GM19328 (cell line): ENCODE measurements around the gene NELL2.
"Not testable (repeated sequence)": the region's sequence is repeated elsewhere in the genome, so short reads cannot be mapped to it uniquely, and the experiment has no call there.

Experiments used
- ATAC-seq: cut with Tn5 transposase; IDR thresholded peaks from one replicate; pipeline ENCODE4 v1.9.1; 2021; ENCODE audit warnings: mild to moderate bottlenecking, moderate library complexity; ENCODE audit not compliant: unreplicated experiment

Gene NELL2

DNA sequence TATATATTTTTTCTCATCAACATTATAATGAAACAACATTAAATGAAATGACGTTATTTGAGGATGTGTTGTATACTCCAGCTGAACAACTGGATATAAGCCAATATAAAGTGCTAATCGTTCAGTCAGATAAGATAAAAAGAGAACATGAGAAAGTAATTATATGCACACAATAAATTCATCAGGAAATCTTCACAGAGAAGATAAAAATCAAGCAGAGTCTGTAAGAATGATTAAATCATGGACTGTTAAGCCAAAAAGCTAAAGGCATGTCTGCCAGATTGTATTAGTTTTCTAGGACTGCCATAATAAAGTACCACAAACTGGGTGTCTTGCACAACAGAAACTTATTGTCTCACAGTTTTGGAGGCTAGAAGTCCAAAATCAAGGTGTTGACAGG, 178.6 kb downstream of the NELL2 start:
- ATAC-seq, result no peak

DNA sequence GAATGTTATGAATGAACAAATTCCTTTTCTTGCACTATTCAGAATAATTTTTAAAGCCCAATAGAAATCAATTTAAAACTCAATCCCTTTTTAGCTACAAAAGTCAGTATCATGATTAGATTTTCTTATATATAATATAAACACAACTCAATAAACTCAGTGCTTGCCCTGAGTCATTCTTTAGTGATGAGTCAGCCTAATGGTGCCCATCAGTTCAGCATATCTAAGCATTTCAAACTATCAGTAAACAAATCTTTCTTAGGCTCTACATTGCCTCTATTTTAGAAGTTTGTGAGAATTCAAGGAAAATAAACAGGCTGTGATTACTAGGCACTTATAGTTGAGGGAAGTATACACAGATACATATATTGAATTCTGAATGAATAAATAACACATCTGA, 179.6 kb downstream of the NELL2 start:
- no peak for ATAC-seq

DNA sequence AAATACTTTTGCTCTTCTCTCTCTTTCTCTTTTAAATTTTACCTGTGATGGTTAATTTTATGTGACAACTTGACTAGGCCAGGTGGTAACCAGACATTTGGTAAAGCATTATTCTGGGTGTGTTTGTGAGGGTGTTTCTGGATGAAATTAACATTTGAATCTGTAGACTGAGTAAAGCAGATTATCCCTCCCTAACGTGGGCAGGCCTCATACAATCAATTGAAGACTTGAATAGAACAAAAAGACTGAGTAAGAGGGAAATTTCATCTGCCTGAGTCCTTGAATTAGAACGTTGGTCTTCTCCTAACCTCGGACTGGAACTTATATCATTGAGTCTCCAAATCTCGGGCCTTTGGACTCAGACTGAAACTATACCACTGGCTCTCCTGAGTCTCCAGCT, 182.1 kb downstream of the NELL2 start:
- no peak for ATAC-seq

DNA sequence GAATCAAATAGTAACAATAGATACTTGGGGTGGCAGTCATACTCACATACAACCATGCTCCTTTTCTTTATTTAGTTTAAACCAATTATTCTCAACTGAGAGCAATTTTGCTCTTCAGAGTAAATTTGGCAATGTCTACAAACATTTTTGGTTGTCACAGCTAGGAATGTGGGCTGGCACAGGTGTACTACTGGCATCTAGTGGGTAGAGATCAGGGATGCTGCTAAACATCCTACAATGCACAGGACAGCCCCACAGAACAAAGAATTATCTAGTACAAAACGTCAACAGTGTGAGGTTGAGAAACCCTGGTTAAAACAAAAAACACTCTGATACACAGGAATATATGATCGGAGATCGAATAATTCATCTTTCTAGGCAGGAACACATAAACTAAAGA, 186.5 kb downstream of the NELL2 start:
- ATAC-seq, result no peak

DNA sequence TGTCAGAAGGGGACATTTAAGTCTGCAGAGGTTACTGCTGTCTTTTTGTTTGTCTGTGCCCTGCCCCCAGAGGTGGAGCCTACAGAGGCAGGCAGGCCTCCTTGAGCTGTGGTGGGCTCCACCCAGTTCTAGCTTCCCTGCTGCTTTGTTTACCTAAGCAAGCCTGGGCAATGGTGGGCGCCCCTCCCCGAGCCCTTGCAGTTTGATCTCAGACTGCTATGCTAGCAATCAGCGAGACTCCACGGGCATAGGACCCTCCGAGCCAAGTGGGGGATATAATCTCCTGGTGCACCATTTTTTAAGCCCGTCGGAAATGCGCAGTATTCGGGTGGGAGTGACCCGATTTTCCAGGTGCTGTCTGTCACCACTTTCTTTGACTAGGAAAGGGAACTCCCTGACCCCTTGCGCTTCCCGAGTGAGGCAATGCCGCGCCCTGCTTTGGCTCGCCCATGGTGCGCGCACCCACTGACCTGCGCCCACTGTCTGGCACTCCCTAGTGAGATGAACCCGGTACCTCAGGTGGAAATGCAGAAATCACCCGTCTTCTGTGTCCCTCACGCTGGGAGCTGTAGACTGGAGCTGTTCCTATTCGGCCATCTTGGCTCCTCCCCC, 189.2 kb downstream of the NELL2 start:
- ATAC-seq, result not testable (repeated sequence)

DNA sequence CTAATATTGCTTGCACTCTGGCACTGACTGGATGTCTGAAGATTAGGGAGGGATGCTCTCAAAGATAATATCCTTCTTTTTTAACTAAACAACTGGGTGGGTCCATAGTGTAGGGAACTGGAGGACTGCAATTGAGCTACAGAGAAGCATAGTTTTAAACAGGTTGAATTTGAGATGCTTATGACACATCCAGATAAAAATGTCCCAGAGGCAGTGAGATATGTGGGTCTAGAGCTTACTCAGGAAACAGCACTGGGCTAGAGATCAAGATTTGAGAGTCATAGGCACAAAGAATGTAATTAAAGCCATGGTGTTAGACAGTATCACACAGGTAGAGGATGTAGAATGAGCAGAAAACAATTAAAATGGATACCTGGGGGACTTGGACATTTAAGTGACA, 198.4 kb downstream of the NELL2 start:
- no peak for ATAC-seq

DNA sequence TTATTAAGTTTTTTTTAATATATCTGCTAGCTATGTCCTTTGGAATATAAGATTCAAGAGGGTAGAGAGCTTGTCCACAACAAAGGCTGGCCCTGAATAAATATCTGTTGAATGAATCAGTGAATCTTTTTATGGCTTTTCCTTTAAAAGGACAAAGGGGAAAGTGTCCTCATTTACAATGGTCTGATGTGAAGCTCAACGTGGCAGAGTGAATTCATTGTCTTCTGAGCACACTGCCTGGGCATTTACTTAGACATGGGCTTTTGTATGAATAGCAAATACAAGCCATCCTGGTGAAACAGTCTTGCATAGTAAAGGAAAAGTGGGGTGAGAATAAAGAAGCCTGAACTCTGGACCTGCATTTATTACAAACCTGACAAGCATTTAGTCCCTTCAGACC, 201.2 kb downstream of the NELL2 start:
- no peak for ATAC-seq

DNA sequence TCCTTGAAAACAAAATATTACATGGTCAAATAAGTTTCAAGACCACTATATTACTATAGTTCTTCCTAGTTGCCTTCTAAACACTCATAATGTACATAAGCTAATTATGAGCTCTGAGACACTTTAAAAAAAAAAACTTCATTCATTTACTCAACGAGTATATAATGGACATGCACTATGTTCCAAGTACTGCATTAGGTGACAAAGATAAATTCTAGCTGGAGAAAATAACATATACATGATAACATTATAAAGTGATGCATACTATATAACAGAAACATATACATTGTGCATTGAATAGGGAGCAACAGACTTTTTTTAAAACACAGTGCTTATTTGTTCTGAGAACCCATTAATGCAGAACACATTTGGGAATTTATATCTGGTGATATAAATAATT, 202.3 kb downstream of the NELL2 start:
- no peak for ATAC-seq

DNA sequence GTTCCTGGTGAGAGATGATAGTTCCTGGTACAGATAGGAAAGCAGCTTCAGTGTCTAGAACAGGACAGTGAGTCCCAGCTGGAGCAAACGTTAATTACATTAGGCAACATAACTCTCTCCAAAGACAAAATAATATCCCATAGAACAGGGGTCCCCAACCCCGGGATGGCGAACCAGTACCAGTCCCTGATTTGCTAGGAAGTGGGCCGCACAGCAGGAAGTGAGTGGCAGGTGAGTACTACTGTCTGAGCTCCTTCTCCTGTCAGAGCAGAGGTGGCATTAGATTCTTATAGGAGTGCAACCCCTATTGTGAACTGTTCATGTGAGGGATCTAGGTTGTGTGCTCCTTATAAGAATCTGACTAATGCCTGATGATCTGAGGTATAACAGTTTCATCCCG, 204.1 kb downstream of the NELL2 start:
- ATAC-seq, result no peak

DNA sequence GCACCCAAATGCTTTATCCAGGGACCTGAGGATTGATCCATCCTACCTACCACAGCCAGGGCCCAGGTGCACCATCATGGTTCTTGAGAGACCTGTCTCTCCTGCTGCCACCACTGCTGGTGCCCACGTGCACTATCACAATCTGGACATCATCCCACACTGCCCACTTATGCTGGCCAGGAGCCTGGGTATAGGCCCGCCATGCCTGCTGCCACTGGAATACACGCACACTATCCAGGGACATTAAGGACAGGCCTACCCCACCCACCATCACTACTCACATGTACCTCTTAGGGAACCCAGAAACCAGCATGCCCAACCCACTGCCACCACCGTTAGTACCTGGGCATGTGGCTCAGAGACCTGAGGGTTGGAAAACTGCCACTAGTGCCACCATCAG, 207.7 kb downstream of the NELL2 start:
- no peak for ATAC-seq

DNA sequence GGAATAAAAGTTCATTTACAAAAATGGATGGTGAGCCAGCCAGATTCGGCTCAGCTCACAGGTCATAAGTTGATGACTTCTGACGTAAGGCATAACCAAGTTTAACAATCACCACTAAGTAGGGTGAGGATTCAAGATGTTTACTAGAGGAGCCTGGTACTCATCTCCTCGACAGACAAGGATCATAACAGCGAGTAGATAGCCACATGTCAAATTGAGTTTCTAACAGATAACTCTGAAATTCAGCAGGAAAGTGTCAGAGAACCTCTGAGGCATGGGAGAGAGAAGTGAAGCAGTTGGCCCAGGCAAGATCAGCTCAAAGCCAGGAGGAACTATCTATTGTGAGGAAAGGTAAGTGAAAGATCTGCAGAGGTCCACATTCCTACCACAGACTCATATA, 208.7 kb downstream of the NELL2 start:
- ATAC-seq, result no peak

DNA sequence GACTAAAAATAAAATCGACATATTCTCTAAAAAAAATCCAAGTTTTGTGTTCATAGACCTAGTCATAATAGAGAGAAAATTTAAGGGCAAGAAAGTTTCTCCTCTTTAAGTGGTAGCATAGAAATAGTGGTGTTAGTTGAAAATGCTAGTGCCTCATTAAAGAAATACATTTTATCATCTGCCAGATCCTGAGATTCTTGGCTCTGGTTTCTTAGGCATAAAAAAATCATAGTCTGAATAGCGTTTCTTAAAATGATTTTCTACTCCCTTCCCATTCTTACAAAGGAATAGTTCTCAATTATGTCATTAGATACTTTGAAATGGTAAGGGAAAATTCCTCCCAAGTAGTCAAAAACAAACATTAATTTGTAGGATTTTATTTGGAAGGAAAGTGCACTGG, 212.8 kb downstream of the NELL2 start:
- no peak for ATAC-seq

DNA sequence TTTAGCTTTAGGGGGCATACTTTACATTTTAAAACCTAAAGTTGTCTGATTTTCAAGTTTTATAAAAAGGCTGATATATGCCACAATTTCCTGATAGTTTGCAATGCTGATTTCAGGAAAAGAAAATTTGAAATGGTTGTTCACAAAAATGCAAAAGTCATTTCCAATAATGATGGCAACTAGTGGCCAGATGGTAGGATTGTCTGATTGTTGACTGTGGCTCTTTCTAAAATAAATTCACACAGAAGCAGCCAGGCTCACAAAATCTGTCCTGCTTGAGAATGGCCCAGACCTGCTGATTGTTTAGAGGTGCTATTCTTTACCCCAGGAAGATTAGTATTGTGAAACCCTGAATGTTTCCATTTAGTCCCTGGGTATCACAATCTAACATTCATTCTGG, 220.3 kb downstream of the NELL2 start:
- no peak for ATAC-seq

DNA sequence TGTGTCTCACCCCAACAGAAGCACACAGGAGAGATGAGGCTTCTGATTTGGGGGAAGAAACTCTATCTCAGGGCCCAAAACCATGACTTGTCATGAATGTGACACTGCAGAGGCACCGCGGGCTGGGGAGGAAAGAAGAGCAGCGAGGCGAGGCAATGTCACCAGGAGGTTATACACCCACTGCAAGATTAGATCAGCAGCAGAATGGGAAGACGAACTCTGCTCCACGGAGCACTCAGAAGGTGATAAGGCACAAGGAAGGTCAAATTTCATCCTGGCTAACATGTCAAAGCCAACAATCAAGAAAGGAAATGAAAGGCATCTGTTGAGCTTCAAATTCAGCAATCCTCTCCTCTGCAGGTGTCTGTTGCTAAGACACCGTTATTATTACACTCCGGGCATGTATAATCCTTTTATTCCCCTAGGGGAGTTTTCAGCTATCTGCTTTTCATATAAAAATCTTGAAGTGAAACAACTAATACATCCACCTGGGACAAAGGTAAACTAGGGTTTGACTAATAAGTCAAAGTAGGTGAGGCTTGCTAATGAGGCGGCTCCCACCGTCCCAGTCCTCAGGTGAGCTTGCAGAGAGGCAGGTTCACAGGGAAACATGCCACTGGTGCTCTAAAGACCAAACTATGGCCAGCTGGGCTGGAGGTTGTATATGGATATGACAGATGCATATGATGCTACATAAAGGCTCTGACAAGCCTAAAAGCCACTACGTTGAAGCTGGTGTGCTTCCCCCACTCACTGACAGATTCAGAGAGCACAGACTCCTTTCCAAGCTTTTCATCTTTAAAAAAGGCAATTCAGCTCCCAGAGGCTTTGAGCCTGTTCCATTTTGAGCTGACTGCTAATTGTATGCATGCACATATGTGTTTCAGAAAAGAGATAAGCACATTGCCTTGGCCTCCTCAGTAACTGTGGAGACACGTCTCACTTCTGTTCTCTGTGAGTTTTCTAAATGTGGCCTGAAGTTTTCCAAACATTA, 221.2 kb downstream of the NELL2 start:
- ATAC-seq, result no peak

DNA sequence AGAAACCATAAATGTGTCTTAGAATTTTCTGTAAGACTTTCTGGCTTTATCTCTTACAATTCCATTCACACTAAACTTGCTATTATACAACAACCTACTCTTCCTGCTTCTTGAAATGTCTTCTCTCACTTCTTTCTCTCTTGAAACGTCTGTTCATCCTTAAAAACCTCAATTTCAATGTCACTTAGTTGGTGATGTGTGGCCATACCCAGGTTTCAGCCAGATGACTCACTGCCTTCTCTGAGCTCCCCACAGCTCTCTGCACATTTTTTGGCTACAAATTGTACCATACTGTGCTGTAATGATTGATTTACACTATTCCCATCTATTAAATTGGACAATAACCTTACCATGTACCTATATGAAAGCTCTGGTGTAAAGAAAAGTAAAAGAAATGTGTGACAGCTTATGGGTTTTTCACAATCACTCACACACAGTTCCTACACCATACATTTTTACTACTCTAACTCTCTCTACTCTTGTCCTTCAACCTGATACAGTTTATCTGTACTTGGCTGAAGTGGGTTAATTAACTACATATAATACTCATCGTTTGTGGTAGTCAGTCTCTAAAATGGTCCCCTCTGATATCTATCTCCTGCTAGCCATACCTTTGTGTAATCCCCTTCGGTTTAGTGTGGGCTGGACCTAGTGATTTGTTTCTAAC, 222.1 kb downstream of the NELL2 start:
- no peak for ATAC-seq

DNA sequence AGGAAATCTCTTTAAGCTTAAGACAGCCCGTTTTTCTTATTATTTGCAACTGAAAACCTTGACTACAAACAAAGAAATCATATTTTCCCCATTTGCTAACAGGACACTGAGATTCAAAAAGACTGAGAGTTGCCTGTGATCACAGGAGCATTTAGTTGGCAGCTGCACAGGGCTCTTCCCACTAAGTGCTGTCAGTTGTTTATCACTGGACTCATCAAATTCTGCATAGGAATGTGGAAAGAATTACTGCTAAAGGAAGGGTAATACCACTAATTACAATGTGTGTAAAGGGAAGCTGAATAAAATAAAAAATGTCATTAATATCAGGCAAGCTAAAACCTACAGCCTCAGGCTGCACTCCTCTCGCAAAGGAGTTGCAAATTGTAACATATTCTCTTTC, 226.4 kb downstream of the NELL2 start:
- no peak for ATAC-seq

DNA sequence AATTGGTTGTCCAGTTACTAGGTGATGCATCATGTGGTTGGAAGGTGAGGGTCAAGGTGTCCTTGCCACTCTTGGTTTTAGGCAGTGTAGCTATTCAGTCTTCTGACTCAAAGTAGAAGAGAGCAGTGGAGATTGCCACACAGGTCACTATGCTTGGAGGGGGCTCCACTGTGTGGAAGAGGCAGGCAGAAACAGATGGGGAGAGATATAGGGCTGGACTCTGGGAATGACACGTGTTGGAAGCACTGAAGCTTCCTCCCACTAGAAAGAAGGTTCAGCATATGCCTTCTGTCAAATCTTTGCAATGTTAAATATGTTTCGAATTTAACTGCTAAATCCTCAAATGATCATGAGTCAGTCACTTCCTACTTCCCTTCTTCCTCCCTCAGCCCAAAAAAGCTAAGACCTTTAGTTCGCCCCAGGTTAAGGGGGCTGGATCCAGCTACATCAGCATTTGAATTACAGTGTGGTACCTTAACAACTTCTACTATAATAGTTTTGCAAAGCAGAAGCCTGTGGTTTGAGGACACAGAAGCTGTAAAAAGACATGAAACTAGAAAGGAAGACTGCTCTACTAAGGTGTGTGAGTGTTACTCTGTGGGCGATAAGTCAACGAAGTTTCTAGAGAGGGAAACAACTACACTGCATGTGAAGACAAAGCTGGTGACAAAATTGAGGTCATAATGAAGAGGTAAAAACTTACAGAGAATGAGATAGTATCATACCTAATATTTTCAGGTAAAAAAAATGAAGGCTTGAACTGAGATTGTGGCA, 228.0 kb downstream of the NELL2 start:
- ATAC-seq, result no peak

DNA sequence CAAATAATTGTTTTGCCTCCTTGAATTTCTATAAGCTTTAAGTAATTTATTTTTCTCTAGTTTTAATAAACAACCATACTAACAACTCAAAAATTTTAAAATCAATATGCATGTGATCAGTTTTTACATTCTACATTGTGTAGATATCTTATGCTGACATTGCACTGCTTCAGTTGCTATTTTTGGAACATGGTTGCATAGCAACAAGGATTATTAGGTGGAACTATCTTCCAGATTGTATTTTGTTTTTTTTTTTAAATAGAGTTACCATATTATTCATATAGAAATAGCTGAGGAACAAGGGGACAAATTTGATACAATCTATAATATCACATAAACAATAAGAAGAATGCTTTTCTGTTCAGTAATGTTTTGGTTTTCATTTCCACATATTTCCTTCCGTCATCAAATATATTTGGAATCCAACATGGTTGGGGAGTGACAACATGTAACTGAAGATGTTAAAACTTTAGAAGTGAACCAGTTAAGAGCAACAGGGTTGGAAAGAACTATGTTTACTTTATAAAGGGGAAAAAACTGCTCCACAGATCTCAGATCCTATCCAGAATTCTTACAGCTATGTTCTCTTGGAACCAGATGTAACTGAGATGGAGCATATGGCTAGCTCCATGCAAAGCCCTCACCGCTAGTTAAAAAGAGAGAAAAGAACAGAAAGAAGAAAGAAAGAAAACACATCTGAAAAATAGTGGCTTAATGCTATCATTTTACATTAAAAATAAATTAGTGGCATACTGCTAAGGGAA, 235.5 kb downstream of the NELL2 start:
- no peak for ATAC-seq

DNA sequence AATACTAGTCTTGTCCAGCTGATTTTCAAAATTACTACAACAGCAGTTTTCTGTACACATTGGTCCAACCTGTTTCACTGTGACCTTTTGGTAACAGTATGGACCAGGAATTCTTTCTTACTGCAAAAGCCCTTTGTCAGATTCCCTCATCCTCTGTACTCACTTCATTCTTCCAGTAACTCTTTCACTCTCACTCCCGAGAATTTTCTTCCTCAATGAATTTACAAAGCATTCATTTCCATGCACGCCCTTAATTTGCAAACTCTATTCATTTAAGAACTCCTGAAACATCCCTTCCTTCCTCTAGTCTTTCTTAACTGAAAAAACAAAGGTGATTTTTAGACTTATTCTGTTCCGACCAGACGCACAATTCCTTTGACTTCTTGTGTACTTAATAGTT, 238.2 kb downstream of the NELL2 start:
- no peak for ATAC-seq

DNA sequence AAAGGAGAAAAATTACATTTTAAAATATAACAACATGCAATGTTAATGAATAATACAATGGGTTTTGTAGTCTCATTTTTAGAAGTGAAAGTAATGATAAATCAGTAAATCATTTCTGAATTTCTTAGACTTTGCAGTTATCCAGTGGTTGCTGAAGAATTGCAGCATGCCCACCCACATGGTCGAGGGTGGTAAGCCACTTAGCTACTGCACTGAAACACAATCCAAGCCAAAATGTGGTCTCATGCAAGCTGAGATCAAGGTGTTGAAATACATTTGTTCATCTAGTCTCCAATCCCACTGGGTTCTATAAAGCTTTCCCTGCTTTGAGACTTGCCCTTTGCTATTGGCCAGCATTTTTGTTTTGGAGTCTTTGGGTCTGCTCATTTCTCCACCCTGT, 247.9 kb downstream of the NELL2 start:
- no peak for ATAC-seq
